Dermis microvascular lymphatic vessel endothelial cell (primary cell): ENCODE results near the gene NUF2. TPM values are rescaled to one million over a fixed set of nuclear protein-coding genes. Genes with fewer than 3 reads are reported as not detected.
"Not testable (repeated sequence)": the region's sequence is repeated elsewhere in the genome, so short reads cannot be mapped to it uniquely, and the experiment has no call there.

Experiments
- DNase-seq, 2 donors: peaks; one replicate each; pipeline versions ENCODE4 v3.0.0 to v3.0.0-alpha.2; 2010; ENCODE audit warnings: low read depth in 2 of 2
- total RNA-seq: library from RNA; depleted of rRNA; stranded (reverse); fragments of >200 nt; gene quantifications from 2 replicates; pipeline ENCODE4 v1.2.1, GENCODE V29; 2014

The NUF2 gene
- total RNA-seq = 4.2 and 11.8 TPM in 2 replicates

DNA sequence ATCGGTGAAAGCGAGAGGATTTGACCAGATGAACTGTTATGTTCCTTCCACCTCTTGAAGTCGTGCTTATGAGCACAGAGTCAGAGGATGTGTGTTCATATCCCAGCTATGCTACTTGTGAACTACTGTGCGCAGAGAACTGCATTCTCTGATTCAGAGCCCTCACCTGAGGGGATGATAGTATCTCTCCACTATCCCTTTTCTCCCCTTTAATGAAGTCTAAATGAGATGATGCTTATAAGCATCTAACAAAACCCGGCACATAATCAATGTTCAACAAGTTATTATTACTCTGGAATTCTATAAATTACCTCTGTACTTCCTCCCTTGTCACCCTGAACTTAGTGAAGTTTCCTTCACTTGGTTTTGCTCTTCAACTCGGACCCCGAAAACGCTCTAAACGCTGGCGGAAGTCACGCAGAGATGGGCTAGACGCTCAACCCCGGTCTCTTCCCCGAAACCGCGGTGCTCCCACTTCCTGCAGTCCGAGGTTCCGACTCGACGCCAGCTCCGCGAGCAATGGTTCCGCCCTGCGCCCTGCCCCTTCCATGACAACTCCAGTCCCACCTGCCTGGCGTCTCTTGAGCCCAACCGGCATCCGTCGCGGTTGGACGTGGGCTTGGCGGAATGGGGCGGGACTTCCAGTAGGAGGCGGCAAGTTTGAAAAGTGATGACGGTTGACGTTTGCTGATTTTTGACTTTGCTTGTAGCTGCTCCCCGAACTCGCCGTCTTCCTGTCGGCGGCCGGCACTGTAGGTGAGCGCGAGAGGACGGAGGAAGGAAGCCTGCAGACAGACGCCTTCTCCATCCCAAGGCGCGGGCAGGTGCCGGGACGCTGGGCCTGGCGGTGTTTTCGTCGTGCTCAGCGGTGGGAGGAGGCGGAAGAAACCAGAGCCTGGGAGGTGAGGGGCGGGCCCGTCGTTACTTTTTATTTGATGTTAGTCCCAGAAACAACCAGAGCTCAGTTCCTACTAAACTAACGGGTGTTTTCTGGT is at the start of gene NUF2:
Gene NUF2, plus strand, starts transcription at position 644 of the 995 bp plus-strand sequence. CDS start 4,098 bp downstream, outside the sequence.
- peak; percentile 98 to 99 for DNase-seq

DNA sequence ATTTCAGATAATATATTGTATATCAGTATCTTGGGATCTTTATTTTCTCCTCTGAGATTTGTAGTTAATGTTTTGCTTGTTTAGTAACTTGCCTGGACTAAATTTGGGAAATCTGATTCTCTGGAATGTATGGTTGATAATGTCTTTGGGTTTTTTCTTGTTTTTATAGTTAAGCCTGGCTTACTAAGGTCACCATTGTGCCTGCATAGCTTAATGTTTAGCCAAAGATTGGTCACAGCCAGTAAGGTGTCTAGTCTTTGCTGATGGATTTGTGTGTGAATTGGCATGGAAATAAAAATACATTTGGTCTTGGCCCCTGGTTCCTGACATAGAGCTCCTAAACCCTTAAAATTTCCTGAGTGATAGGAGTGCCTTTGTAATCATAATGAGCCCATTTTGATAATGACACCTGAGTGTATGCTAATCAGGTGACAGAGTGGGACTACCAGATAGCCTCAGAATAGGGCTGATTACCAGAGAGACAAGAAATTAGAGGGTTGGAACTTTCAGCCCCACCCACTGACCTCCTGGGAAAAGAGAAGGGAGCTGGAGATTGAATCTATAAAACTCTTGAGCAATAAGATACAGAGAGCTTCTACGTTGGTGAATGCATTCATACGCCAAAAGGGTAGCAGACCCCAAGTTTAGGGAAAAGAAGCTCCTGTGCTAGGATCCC is 47.9 kb upstream of the NUF2 start:
- DNase-seq = no peak

DNA sequence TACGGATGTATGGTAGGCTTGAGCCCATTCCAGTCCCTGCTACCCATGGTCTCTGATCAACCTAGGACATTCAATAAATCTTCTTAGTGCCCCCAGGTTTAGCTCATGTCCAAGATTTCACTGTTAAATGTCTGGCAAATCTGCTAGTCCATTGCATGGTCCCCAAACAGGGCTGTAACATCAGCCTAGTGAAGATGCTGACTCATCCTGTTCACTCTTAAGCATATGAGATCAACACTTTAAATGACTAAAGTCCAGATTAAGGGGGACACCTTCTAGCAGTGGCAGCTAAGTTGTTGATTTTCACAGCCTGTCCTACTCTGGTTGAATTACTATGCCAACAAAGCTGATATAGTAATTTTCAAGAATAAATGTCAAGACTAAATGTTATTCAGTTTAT is 46.5 kb upstream of the NUF2 start:
- no peak for DNase-seq

DNA sequence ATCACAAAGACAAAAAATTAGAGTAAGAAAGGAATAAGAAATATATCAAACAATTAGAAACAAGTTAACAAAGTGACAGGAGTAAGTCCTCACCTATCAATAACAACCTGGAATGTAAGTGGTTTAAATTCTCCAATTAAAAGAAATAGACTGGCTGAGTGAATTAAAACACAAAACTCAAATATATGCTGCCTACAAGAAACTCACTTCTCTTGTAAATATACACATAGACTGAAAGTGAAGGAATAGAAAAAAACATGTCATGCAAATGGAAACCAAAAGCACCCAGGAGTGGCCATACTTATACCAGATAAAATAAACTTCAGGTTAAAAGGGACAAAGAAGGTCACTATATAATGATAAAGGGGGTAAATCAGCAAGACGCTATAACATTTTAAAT is 43.2 kb upstream of the NUF2 start:
- DNase-seq = no peak

DNA sequence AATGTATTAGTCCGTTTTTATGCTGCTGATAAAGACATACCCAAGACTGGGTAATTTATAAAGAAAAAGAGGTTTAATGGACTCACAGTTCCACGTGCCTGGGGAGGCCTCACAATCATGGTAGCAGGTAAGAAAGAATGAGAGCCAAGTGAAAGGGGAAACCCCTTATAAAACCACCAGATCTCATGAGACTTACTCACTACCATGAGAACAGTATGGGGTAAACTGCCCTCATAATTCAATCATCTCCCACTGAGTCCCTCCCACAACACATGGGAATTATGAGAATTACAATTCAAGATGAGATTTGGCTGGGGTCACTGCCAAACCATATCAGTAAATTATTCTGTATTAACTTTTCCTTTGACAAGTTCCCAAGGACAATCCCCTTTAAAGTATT is 36.9 kb upstream of the NUF2 start:
- DNase-seq = not testable (repeated sequence)

DNA sequence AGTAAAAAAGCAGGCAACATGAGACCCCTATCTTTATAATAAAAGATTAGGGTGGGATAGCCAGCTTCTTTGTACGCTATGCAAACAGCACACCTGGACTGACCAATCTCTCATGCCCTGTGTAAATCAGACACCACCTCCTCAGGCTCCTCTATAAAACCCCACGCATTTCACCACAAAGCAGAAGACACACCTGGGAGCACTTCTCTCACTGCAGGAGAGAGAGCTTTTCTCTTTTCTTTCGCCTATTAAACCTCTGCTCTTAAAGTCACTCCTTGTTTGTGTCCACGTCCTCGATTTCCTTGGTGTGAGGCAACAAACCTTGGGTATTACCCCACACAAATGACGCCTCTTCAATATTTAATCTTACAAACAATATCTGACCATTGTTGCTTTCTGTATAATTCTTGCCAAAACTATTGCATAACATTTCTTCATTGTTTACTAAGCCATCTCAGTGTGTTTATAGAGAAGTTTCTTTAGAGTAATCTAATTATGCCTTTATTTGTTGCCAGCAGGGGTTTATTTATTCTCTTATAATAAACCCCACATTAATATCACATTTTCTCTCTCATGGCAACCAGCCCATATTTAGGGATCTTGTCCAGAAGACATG is 31.6 kb upstream of the NUF2 start:
- no peak for DNase-seq

DNA sequence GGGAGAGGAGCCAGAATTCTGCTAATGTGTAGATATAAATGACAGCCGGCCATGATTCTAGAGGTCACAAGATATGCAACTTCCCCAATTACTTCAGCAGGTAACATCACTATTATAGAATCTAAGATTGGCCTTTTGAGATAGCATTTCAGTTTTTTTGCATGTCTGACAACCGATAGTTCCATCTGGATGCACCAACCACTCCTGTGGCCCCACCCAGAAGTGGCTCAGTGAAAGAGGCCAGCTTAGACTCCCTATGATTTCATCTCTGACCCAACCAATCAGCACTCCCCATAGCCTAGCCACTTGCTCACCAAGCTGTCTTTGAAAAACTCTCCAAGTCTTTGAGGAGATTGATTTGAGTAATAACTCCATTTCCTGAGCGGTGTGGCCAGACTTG is 30.3 kb upstream of the NUF2 start:
- no peak for DNase-seq

DNA sequence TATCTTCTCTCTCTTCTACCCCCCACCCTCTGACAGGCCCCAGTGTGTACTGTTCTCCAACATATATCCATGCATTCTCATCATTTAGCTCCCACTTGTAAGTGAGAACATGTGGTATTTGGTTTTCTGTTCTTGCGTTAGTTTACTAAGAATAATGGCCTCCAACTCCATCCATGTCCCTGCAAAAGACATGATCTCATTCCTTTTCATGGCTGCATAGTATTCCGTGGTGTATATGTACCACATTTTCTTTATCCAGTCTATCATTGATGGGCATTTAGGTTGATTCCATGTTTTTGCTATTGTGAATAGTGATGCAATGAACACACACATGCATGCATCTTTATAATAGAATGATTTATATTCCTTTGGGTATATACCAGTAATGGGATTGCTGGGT is 29.6 kb upstream of the NUF2 start:
- not testable (repeated sequence) for DNase-seq

DNA sequence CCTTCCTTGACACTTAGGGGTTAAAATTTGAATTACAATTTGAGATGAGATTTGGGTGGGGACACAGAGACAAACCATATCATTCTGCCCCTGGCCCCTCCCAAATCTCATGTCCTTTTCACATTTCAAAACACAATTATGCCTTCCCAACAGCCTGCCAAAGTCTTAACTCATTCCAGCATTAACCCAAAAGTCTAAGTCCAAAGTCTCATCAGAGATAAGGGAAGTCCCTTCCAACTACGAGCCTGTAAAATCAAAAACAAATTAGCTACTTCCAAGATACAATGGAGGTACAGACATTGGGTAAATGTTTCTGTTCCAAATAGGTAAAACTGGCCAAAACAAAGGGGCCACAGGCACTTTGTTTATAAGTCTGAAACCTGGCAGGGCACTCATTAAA is 28.3 kb upstream of the NUF2 start:
- not testable (repeated sequence) for DNase-seq

DNA sequence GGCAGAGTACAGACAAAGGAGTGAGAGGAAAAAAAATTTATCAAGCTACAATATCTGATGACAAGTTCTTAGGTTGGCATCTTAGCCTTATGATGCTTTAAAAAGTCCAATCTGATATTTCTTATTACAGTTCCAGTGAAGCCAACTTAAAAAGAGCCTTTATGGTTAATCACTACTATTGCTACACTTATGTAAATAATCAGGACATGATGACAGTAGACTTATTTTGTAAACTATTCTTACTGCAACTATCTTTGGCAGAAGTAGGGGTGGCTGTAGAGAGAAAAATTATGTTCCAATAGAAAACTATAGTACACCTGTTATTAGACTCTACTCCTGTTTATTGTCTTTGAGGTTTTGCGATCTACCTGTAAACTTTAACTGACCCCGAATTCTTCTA is 25.8 kb upstream of the NUF2 start:
- no peak for DNase-seq

DNA sequence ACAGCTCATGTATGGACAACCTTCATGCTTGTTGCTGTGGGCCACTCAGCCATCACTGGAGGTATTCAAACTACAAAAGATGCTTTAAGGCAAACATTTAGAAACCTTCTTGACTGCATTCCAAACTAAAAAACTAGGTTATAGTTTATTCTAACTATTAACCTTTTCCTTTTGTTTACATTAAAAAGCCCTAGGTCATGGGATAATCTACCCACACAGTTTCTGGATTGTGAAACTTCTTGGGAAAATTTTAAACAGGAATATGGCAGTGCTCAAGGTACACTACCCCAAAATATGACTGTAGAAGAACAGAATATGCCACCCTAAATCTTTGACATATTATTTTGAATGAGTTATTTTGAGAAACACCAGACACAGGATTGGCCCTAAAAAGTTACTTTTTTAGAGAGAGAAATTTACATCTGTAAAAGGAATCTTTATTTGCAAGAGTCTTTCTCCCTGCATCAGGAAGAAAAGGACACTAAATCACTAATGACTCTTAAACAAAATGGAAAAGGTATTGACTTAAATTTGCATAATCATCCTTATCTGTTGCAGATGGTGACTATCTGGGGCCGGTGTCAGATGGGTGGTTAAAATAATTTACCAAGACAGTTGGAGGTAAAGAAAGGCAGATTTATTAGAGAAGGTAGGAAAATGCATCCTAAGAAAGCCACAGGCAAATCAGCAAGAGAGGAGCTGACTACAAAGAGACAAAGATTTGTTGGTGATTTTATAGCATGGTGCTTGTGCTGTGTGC is 25.1 kb upstream of the NUF2 start:
- no peak for DNase-seq

DNA sequence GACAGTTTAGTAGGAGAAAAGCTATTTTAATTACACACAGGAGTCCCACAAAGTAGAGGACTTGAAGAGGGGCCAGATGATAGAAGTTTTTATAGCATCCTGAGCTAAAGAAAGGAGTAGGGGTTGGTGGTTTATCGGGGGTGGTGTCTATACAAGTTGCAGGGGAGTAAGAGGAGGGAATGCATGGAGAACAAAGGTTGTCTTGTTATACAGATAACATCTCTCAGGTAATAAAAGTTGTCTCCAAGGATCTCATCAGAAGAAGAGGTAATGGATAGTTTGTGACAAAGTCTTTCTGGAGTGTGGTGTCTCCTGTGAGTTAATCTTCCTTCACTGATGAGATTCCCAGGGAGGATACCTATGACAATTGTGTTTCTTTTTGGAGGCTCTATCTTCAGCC is 23.4 kb upstream of the NUF2 start:
- DNase-seq = no peak

DNA sequence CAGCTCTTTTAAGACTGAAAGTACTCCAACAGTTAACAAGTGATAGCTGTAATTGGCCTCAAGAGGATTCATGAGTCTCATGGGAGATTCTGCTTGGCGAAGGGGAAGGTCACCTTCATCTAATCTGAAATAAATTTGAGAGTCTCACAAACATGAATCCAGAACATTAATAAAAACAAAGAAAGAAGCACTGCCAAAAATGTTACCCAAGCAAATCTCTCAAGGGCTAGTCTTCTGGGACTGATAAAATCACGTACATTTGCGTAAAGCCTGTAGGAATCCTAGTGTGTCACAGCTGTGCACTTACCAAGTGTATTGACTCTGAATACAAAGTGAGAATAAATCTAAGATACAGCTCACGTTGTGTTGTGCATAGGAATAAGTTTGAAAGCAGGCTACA is 21.2 kb upstream of the NUF2 start:
- no peak for DNase-seq

DNA sequence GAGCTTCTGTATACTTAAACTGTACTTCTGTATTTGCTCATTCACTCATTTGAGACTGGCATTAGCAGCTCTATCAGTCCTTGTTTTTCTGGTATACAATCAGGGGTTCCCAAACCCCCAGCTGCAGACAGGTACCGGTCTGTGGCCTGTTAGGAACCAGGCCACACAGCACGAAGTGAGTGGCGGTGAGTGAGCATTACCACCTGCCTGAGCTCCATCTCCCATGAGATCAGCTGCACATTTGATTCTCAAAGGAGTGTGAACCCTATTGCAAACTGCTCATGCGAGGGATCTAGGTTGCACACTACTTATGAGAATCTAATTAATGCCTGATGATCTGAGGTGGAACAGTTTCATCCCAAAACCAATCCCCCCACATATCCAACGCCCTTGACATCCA is 18.2 kb upstream of the NUF2 start:
- DNase-seq = no peak

DNA sequence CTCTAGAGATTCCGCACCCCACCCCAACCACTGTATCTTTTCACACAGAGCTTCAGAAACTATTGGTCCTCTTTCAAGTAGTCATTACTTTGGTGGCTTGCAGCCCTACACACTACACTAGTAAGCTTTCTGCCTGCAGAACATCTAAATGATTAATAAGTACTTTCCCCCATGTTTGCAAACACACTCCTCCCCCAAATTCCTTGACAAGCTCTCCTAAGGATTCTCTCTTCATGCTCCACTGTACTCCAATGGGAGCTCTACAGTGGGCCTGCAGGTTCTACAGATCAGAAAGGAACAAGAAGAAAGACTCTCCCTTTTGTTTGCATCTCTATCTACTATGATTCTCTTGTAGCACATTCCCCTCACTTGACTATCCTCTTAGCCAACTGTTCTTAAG is 16.3 kb upstream of the NUF2 start:
- DNase-seq = no peak

DNA sequence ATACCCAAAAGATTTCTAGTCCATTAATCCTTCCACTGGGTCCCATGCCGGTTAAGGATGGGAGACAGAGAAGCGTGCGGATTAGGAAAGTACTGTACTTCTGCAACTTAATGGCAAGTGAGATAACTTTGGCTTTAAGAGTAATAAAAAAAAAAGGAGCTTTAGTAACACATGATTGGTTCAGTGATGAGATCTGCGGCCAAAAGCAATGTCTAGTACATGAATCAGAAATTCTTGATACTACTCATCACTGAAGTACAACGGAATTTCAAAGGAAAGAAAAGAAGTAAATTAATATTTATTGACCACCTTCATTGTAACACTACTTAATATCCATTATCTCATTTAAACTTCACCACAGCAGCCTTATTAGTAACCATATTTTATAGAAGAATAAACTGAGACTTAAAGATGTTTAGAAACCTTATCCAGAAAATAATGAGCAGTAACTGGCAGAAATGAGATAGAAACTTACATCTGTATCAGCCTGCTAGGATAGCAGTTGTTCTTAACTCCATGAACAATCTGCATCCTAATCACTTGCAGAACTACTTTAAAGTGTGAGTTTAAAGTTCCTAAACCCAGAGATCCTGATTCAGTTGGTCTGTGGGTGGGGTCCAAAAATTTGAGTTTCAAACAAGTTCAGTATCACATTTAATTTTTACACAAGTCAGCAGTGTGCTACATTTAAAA is 14.1 kb upstream of the NUF2 start:
- DNase-seq = no peak

DNA sequence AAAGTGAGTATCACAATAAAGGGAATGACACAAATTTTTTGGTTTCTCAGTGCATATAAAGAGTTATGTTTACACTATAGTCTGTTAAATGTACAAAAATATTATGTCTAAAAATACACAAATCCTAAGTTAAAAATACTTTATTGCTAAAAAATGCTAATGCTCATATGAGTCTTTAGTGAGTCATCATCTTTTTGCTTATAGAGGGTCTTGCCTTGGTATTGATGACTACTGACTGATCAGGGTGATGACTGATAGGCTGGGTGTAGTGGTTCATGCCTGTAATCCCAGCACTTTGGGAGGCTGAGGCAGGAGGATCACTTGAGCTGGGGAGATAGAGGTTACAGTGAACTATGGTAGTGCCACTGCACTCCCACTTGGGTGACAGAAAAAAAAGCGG is 12.9 kb upstream of the NUF2 start:
- no peak for DNase-seq

DNA sequence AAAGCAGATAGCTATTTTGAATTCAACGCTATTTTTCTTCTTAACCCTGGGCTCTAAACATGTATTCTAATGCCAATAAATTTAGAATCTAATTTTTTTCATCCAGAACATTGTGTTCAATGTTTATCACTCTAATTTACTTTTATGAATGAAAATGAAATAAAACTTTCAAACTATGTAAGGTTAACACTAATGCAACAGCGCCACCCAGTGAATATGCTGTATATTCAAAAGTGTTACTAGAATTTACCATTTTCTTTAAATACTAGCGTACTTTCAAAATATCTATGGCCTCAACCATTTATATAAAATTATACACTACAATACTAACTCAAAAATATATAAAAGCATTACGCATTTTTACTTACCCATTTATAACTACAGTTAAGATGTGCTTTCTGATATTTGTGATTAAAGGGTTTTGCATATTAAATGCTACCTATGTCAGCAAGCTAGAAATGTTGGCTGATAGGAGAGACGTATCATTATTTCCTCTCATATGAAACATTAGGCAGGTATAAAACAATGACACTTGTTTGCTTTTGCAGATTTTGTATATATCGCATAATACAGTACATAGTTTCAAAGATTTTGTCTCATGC is 5.9 kb upstream of the NUF2 start:
- peak; percentile 43 to 68 for DNase-seq

DNA sequence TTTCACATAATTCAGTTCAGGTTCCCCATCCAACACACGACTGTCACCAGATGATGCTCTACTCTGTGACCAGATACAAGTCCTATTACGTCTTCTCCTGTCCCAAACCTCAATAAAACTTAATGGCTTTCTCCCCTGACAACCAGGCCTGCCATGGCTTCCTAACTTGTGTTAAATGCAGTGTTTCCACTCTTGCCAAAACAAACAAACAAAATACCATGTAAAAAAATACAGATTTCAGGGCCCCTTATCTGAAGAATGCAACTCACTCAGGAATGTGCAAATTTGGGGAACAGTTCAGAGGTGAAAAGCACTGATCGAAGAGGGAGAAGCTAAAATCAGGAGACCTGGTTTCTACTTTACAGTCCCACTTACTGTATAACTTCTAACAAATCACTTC is 863 bp upstream of the NUF2 start:
- DNase-seq = no peak

DNA sequence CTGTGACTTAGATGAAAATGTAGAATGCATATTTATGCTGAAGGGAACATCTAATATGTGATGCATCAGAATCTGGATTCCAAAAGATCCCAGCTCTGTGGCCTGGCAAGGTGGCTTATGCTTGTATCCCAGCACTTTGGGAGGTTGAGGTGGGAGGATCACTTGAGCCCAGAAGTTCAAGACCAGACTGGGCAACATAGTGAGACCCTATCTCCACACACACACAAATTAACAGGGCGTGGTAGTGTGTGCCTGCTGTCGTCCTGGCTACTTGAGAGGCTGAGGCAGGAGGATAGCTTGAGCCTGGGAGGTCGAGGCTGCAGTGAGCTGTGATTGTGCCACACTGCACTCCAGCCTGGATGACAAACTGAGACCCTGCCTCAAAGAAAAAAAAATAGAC is 1.6 kb downstream of the NUF2 start:
- DNase-seq = not testable (repeated sequence)

DNA sequence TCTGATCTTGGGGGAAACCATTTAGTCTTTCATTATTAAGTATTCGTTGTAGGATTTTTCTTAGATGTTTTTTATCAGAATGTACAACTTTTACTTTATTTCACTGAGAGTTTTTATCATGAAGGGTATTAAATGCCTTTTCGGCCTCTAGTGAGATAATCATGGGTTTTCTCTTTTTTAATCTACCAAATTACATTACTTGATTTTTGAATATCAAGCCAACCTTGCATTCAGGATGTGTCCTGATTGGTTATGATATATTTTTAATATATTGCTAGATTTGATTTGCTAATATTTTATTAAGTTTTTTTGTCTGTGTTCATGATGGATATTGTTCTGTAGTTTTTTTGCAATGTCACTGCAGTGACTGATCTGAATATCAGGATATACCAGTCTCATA is 9.4 kb downstream of the NUF2 start:
- DNase-seq = no peak
